ENCODE results near the gene WWOX.

WWOX gene

GRCh38 chr16:78681743-78682142, 582.3 kb downstream of the WWOX start:
- TF ChIP-seq GLIS3 (CRISPR knock-in tag; IDR thresholded peaks at IDR 0.05) (no peak), POU6F1 (CRISPR knock-in tag; IDR thresholded peaks at IDR 0.05; ENCODE audit: borderline replicate concordance, low read depth) (no peak)
- ATAC-seq: no peak

GRCh38 chr16:78684030-78684611, 584.7 kb downstream of the WWOX start:
- ATAC-seq: no peak
- TF ChIP-seq CREB5 (CRISPR knock-in tag; IDR thresholded peaks at IDR 0.05; ENCODE audit: low read depth): no peak
- no peak for TF ChIP-seq CSDC2 (CRISPR knock-in tag; IDR thresholded peaks at IDR 0.05)
- no peak for TF ChIP-seq PATZ1 (CRISPR knock-in tag; IDR thresholded peaks at IDR 0.05; ENCODE audit: borderline replicate concordance)
- TF ChIP-seq ISL1 (CRISPR knock-in tag; IDR thresholded peaks at IDR 0.05): no peak
- no peak for TF ChIP-seq GLIS3 (CRISPR knock-in tag; IDR thresholded peaks at IDR 0.05)
- no peak for TF ChIP-seq ESRRG (CRISPR knock-in tag; IDR thresholded peaks at IDR 0.05)
- TF ChIP-seq PPARA (CRISPR knock-in tag; IDR thresholded peaks at IDR 0.05; ENCODE audit: borderline replicate concordance): no peak
- TF ChIP-seq BACH2 (CRISPR knock-in tag; IDR thresholded peaks at IDR 0.05; ENCODE audit: borderline replicate concordance): no peak
- TF ChIP-seq SNAI2 (CRISPR knock-in tag; IDR thresholded peaks at IDR 0.05): no peak
- TF ChIP-seq TOX (CRISPR knock-in tag; IDR thresholded peaks at IDR 0.05; ENCODE audit: borderline replicate concordance): no peak

GRCh38 chr16:78684655-78685375, 585.4 kb downstream of the WWOX start:
- ATAC-seq: no peak

More at GRCh38 chr16:78684655-78685375, 585.4 kb downstream of the WWOX start:
- TF ChIP-seq ZNF565 (CRISPR knock-in tag; conservative IDR thresholded peaks at IDR 0.05; ENCODE audit: low read depth): no peak
- no peak for TF ChIP-seq ESRRG (CRISPR knock-in tag; IDR thresholded peaks at IDR 0.05)
- no peak for TF ChIP-seq RARB (CRISPR knock-in tag; IDR thresholded peaks at IDR 0.05)
- no peak for TF ChIP-seq SNAI2 (CRISPR knock-in tag; IDR thresholded peaks at IDR 0.05)
- TF ChIP-seq TOX (CRISPR knock-in tag; IDR thresholded peaks at IDR 0.05; ENCODE audit: borderline replicate concordance): no peak
- no peak for TF ChIP-seq ZFP3 (CRISPR knock-in tag; IDR thresholded peaks at IDR 0.05)
- no peak for TF ChIP-seq TCF4 (CRISPR knock-in tag; IDR thresholded peaks at IDR 0.05; ENCODE audit: borderline replicate concordance)
- TF ChIP-seq ISL1 (CRISPR knock-in tag; IDR thresholded peaks at IDR 0.05): no peak
- no peak for TF ChIP-seq POU6F1 (CRISPR knock-in tag; IDR thresholded peaks at IDR 0.05; ENCODE audit: borderline replicate concordance, low read depth)
- TF ChIP-seq BACH2 (CRISPR knock-in tag; IDR thresholded peaks at IDR 0.05; ENCODE audit: borderline replicate concordance): no peak
- no peak for TF ChIP-seq PPARA (CRISPR knock-in tag; IDR thresholded peaks at IDR 0.05; ENCODE audit: borderline replicate concordance)
- no peak for TF ChIP-seq TSHZ2 (CRISPR knock-in tag; IDR thresholded peaks at IDR 0.05)
- no peak for TF ChIP-seq ZNF8 (CRISPR knock-in tag; IDR thresholded peaks at IDR 0.05)
- no peak for TF ChIP-seq ZNF70 (CRISPR knock-in tag; IDR thresholded peaks at IDR 0.05)
- TF ChIP-seq ZC3H10 (CRISPR knock-in tag; IDR thresholded peaks at IDR 0.05): no peak

Data from SK-N-SH treated with all-trans-retinoic acid at 6 μM for 48 hours (cell line).